GM12874 (cell line): ENCODE results near the gene PRKAR2A.

Experiments
- CTCF ChIP-seq: IDR thresholded peaks from 2 replicates; pipeline ENCODE4 v1.5.1; 2011; ENCODE audit warnings: low read depth, mild to moderate bottlenecking, control low read depth, low read length, moderate library complexity; ENCODE audit not compliant: insufficient read depth

Gene PRKAR2A

GRCh38 chr3:48783304-48783703 is 64.4 kb downstream of the PRKAR2A start:
- no peak for TF ChIP-seq CTCF

- no peak for TF ChIP-seq CTCF
Measured at GRCh38 chr3:48782046-48782445, 65.6 kb downstream of the PRKAR2A start.

- TF ChIP-seq CTCF: no peak
Measured at GRCh38 chr3:48776854-48777253, 70.8 kb downstream of the PRKAR2A start.

- TF ChIP-seq CTCF: no peak
Measured at GRCh38 chr3:48770192-48770502, 77.5 kb downstream of the PRKAR2A start.

GRCh38 chr3:48765376-48765775 is 82.3 kb downstream of the PRKAR2A start:
- TF ChIP-seq CTCF: 0 out of 2 replicates have a peak, but pooled peaks have one; percentile 4

GRCh38 chr3:48762816-48763215 is 84.9 kb downstream of the PRKAR2A start:
- TF ChIP-seq CTCF: no peak

- no peak for TF ChIP-seq CTCF
Measured at GRCh38 chr3:48759071-48759470, 88.6 kb downstream of the PRKAR2A start.

GRCh38 chr3:48756640-48757039 is 91.0 kb downstream of the PRKAR2A start:
- TF ChIP-seq CTCF: no peak
